ENCODE measurements around the gene PUS1.
"Not testable (repeated sequence)": the region's sequence is repeated elsewhere in the genome, so short reads cannot be mapped to it uniquely, and the experiment has no call there.

PUS1 gene

DNA sequence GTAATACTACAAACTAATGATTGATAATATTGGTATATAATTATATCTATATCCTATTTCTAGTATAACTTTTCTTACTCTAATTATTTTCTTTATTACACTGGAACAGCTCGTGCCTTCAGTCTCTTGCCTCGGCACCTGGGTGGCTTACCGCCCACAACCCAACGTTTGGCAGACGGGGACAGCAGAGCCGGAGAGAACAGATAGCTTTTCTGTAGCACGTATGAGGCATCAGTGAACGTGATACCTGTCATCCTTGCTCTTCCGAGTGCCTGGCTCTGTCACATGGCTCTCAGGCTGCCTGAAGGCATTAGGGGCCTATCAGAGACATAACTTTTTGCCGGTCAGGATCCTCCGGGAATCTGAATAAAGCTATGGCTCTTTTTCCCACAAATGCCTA is 5.5 kb downstream of the PUS1 start:
- no peak for DNase-seq (ENCODE audit: low read depth, low spot score)

- DNase-seq (ENCODE audit: low read depth, low spot score) = no peak
Observed at GRCh38 chr12:131938082-131938481, 9.0 kb downstream of the PUS1 start.

DNA sequence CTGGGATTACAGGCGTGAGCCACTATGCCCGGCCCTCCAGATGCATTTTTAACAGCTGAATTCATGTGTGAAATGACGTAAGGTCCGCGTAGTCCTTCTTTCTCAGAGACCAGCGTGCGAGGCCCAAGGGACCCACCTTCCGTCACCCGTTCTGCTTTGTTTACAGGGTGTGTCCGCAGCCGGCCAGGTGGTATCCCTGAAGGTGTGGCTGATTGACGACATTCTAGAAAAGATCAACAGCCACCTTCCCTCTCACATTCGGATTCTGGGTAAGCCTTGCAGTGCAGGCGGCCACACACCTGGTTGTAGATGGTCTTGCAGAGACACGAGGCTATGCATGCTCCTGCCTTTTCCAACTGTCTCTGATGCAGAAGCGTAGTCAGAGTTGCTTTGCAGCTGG is 9.9 kb downstream of the PUS1 start:
- no peak for DNase-seq (ENCODE audit: low read depth, low spot score)

GRCh38 chr12:131940141-131940547 is 11.1 kb downstream of the PUS1 start:
- DNase-seq (ENCODE audit: low read depth, low spot score) = no peak

GRCh38 chr12:131941116-131941986 is 12.3 kb downstream of the PUS1 start:
- no peak for DNase-seq (ENCODE audit: low read depth, low spot score)

DNA sequence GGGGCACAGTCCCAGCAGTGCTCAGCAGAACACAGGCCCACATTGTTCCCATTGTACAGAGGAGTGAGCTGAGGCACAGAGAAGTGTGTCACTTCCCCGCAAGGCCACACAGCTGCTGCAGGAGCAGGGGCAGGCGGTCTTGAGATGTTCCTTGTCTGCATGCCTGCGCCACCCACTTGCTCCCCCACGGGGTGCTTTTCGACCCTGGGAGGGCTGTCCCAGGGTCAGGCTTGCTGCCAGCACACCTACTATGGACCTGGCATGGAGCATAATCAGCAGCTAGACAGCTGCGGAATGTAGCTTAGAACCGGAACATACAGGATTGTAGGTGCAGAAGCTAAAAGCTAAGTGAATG is 12.9 kb downstream of the PUS1 start:
- no peak for DNase-seq (ENCODE audit: low read depth, low spot score)

DNA sequence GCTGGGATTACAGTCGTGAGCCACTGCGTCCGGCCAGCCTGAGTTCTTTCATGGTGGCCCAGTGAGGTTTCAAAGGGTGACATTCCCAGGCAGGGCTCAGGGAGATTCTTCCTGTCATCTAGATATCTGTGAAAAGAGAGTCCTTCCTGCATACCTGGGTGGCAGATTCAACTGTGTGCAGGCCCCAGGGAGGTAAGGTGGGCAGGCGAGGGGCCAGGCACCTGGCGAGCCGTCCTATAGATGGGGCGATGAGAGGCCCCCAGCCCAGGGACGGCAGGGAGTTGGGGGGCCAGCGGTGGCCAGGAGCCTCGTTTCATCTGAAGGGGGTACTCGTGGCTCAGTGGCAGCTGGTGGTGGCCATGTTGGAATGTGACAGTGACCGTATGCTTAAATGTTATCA is 13.6 kb downstream of the PUS1 start:
- DNase-seq (ENCODE audit: low read depth, low spot score) = no peak

DNA sequence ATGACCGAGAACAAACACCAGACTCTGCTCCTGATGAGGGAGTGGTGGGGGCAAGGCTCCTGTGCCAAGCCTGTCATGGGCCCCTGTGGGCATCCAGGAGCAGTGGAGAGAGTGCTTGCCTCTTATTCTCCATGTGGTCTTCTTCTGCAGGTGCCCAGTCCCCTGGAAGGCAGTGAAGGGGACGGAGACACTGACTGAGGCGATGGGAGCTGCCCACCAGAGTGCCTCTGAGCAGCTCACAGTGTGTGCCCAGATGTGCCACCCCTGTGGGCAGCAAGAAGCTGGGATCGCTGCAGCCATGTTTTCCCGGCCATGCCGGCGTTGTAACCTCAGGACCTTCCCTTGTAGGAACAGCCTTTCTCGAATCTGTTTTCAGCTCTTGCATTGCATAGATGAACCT is 14.3 kb downstream of the PUS1 start:
- DNase-seq (ENCODE audit: low read depth, low spot score) = no peak

DNA sequence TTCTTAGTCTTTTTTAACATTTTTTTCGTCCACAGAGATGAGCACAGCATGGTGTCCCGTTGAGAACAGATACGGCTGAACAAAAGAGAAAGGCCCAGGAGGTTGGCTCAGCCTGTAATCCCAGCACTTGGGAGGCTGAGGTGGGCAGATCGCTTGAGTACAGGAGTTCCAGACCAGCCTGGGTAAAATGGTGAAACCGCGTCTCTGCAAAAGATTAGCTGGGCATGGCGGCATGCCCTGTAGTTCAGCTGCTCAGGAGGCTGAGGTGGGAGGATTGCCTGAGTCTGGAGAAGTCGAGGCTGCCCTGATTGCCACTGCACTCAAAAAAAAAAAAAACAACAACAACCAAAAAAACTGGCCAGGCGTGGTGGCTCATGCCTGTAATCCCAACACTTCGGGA is 14.8 kb downstream of the PUS1 start:
- no peak for DNase-seq (ENCODE audit: low read depth, low spot score)

- DNase-seq (ENCODE audit: low read depth, low spot score) = no peak
Observed at GRCh38 chr12:131944601-131945251, 15.7 kb downstream of the PUS1 start.

GRCh38 chr12:131946757-131947156 is 17.7 kb downstream of the PUS1 start:
- DNase-seq (ENCODE audit: low read depth, low spot score) = no peak

DNA sequence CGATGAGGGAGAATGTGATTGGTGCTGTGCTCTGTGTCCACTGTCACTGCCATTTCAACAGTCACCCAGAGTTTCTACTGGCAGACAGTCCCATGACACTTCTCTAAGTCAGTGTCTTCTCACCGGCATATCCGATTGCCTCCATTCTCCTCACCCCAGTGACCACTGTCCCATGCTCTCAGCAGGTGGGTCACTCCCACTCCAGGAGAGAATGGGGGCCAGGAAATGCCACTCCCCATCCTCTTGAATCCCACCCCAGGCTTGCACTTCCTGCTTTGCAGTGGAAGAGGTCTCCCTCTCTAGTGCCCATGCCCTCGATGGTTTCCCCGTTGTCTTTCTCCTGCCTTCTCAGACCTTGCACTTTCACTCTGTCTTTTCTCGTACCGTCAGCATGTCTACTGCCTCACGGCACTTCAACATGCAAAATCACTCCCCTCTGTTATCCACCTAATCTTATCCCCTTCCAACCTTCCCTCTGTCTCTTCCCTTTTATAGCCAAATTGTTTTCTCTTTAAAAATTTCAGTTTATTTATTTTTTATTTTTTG is 18.5 kb downstream of the PUS1 start:
- DNase-seq (ENCODE audit: low read depth, low spot score) = no peak

- DNase-seq (ENCODE audit: low read depth, low spot score) = no peak
Observed at GRCh38 chr12:131948166-131948712, 19.2 kb downstream of the PUS1 start.

DNA sequence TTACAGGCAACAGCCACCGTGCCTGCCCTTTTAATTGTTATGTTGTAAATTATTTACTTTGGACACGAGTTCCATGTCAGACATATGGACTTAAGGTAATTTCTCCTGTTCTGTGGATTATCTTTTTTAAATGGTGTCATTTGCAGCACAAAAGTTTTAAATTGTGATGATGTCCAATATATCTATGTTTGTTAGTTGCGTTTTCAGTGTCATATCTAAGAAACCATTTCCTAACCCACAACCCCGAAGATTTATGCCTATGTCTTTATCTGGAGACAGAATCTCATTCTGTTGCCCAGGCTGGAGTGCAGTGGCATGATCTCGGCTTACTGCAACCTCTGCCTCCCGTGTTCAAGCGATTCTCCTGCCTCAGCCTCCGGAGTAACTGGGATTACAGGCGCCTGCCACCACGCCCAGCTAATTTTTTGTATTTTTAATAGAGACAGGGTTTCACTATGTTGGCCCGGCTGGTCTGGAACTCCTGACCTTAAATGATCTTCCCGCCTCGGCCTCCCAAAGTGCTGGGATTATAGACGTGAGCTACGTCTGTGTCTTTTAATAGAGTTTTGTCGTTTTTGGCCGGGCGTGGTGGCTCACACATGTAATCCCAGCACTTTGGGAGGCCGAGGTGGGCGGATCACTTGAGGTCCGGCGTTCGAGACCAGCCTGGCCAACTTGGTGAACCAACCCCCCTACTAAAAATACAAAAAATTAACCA is 19.8 kb downstream of the PUS1 start:
- DNase-seq (ENCODE audit: low read depth, low spot score) = not testable (repeated sequence)

GRCh38 chr12:131949431-131950181 is 20.5 kb downstream of the PUS1 start, which contains the start of gene EP400:
Gene EP400 (plus strand): TSS chr12:131949942. CDS start chr12:131960620, 10,678 bp downstream.
- DNase-seq (ENCODE audit: low read depth, low spot score) = peak; percentile 86

- no peak for DNase-seq (ENCODE audit: low read depth, low spot score)
Observed at GRCh38 chr12:131950182-131950913, 21.3 kb downstream of the PUS1 start.

GRCh38 chr12:131953810-131954209 is 24.7 kb downstream of the PUS1 start:
- not testable (repeated sequence) for DNase-seq (ENCODE audit: low read depth, low spot score)

DNA sequence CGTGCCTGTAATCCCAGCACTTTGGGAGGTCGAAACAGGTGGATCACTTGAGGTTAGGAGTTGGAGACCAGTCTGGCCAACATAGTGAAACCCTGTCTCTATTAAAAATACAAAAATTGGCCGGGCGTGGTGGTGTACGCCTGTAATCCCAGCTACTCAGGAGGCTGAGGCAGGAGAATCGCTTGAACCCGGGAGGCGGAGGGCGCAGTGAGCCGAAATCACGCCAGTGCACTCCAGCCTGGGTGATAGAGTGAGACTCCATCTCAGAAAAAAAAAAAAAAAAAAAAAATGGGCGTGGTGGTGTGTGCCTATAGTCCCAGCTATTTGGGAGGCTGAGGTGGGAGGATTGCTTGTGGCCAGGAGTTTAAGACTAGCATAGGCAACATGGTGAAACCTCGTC is 25.4 kb downstream of the PUS1 start:
- DNase-seq (ENCODE audit: low read depth, low spot score) = not testable (repeated sequence)

DNA sequence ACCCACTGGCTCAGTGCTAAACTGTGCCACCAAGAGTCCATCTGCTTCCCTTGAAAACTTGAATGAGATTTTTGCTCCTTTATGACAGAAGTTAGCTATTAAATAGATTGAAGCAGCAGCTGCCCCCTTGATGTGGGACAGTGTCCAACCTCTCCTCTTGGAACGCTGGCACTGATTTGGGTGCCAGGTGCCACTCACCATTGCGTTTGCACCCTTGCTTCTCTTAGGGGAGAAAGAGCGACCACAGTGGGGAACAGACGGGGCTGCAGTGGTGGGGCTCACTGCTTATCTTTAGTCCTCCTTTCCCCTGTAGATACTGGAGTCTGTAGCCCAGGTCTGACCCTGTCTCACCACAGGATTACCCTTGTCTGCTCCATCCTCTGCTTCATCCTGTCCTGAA is 30.0 kb downstream of the PUS1 start:
- no peak for DNase-seq (ENCODE audit: low read depth, low spot score)
